LoVo (cell line): ENCODE results near the gene TRIM44.

Experiments used
- DNase-seq: peaks from one replicate; pipeline ENCODE4 v3.0.0-alpha.2; 2016; ENCODE audit warnings: low spot score

The TRIM44 gene

DNA sequence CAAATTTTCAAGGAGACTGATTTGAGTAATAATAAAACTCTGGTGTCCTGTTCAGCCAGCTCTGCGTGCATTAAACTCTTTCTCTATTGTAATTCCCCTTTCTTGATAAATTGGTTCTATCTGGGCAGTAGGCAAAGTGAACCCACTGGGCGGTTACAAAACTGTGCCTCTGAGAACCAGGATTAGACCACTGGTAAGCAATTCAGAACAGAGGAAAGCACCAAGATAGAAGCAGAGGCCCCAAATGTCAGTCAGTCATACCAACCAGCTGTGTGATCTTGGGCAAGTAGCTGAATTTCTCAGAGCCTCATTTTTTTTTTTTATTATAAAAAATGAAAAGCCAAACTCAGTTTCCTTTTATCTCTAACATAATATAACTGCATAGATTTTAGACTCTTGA, 54.9 kb downstream of the TRIM44 start:
- DNase-seq = no peak

DNA sequence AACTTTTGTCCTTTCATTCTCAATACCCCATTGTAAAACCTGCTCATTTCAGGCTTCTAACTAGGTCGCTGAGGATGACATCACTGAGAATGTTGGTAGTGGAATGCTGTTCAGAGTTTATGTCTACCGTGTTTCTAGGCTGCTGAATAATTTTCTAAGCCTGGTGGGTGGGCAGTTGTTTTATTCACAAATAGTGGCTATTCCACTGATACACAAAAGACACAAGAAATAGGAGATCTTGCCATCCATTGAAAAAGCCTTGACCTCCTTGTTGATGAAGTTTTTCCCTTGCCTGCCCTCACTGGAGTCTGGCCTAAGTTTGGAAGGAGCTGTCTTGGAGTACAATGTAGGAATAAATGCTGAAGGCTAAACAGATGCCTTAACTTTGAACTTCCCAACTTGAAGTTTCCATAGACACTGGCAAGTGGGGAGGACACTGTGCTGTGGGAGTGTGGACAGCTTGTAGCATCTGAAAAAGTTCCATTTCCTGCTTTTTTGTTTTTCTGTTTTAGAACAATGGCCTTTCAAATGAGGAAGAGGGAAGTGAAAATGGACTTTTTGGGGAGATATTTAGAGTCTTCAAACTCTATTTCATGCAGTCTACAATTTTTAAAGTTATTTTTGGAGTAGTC, 59.2 kb downstream of the TRIM44 start:
- no peak for DNase-seq

DNA sequence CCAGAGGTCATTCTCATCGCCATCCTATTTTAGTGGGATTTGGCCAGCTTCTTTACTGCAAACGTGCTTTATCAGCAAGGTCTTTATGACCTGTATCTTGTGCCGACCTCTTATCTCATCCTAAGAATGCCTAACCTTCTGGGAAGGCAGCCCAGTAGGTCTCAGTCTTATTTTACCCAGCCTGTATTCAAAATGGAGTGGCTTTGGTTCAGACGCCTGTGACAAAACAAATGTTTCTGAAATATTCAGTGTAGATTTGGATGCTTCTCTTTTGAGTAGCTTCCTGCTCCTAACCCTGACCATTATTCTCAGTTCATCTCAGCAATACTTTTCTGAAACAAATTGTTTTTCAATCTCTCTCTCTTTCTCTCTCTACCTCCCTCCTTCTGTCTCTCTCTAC, 60.1 kb downstream of the TRIM44 start:
- DNase-seq = no peak

DNA sequence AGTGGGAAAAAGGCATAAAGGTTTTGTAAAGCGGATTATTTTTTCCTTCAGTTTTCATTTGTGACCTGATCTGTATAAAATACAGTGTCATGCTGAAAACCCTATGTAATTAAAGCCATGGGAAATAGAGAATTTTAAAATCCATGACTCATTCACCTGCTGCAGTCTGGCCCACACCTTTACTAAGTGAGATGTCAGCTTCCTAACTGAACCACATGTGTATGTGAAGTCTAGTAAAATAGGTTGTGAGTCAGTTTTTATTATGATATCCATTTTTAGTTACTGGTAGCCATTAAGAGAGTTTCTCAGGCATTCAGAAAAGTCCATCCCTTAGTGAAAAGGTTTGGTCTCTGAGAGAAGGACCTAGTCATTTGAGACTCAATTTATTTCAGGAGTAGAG, 60.9 kb downstream of the TRIM44 start:
- peak; percentile 36 for DNase-seq

DNA sequence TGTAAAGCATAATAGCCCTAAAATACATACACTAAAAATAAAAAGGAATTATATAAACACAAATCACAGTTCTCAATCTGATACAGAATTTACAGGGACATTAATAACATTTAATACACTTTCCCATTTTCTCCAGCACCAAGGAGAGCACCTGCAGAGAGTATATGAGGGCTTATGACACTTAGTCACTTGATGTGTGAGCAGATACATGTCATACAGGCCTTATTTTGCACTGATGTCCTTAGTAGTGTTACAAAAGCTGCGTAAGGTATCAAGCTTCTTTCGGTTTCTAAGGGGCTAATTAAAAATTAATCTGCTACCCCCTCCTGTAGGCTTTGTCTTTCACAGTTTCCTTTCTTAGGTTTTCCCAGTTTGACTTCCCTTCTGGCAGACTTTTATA, 61.3 kb downstream of the TRIM44 start:
- no peak for DNase-seq

DNA sequence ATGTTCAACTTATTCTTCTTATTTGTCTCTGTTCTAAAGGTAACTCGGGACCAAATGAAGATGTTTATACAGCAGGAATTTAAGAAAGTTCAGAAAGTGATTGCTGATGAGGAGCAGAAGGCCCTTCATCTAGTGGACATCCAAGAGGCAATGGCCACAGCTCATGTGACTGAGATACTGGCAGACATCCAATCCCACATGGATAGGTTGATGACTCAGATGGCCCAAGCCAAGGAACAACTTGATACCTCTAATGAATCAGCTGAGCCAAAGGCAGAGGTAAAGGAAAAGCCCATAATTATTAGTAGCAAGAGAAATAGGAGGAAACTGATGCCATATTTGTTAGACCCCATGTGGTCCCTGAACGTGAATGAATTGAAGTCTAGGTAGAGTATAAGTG, 63.3 kb downstream of the TRIM44 start:
- peak; percentile 46 for DNase-seq

DNA sequence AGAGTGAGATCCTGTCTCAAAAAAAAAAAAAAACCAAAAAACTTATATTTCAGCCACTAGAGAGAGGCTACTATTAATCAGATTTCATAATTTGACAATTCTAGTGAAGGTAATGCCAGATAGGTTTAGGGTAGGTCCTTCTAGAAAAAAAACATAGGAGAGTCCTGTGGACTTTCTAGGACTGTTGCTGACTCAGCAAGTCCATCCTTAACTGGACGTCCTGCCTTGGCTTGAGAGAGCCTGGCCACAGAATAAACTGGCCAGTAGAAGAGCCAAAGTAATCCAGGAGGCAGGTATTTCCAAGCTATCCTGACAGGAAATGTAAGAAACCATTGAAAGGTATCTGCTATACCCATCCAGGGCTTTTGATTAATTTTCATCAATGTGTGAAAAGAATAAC, 64.6 kb downstream of the TRIM44 start:
- no peak for DNase-seq

DNA sequence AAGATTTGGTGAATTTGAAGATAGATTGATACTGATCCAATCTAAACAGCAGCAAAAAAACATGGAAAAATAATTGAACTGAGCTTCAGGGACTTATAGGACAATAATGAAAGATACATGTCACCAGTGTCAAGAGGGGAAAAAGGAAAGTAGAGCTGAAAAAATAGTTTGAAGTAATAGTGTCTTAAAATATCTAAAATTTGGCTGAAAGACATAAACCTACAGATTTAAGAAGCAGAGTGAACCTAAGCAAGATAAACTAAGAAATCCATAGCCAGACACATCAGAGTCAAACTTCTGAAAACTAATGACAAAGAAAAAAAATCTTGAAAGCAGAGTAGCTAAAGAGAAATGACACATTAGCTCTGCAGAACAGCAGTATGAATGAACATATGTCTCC, 67.7 kb downstream of the TRIM44 start:
- DNase-seq = no peak

DNA sequence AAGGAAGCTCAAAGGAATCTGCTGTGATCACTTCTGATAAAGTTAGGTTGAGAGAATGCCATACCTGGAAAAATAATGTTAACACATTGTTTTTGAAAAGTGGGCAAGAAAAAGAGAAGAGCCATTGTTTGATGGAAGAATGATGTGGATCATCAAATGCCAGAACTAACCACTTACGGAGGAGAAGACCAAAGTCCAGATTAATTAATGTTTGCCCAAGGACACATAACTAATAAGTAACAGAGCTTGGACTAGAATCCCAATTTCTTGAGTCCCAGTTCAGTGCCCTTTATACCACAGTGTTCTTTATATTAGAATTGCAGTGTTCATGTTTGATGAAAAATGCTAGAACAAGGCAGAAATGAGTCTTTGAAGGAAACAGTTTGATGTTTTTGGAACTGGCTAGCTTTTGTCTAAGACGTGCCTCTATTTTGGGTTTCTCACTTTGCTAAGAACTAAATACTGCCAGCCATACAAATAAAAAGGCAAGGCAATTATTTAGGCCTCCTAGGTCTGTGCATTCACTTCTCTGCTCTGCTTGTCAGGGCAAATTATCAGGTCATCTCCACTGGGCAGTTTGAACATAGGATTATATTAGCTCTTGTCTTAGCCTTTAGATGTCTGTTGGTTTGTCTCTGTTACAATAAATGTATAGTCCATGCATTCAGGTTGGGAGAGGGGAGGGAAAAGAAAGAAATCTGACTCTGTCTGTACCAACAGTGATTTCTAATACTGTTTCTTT, 72.3 kb downstream of the TRIM44 start:
- DNase-seq = no peak

DNA sequence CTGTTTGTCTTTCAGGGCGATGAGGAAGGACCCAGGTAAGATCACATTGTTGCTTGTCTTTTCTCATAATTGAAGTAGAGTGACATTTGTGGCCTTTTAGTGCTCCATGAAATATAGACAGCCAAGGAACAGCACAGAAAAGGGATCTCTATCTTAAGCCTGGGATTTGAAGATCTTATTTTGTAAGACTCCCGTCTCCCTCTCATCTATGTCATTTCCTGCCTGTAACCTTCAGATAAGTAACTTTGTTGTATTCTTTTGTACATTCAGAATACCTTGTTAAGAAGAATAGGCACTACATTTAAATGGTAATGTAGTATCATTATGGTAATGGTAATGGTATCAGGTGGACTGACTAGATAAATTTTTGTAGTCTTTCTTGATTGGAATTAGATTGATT, 72.8 kb downstream of the TRIM44 start:
- no peak for DNase-seq

DNA sequence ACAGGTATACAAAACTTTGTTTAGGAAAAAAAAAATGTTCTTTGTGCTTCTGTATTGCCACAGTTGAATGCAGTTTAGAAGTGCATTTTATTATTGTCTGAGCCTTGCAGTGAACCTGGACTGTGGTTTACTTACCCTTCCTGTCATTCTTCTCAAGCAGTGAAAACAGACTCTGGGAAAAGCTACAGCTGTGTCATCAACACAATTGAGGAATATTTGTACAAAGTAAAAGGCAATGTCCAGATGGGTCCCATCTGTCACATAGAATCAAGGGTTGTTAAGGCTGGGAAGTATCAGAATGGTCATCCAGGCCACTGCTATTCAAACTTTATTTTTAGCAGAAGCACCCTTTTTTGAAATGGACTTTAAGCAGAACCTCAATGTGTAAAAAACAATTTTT, 73.3 kb downstream of the TRIM44 start:
- no peak for DNase-seq

DNA sequence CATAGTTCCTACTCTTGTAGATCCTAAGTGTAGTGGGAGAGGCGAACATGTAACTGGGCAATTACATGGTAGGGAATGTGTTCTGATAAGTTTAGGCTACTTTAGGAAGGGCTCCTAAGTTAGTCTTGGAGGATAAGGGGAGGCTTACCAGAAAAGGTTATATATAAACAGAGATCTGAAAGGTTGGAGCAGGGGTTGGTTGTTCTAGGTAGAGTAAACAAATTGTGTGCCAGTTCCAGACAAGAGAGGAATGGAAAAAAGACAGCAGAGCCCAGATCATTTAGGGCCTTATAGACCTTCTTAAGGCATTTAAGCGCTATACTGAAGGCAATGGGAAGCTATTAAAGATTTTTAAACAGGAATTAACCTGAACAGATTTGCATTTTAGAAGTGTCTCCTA, 74.4 kb downstream of the TRIM44 start:
- no peak for DNase-seq

DNA sequence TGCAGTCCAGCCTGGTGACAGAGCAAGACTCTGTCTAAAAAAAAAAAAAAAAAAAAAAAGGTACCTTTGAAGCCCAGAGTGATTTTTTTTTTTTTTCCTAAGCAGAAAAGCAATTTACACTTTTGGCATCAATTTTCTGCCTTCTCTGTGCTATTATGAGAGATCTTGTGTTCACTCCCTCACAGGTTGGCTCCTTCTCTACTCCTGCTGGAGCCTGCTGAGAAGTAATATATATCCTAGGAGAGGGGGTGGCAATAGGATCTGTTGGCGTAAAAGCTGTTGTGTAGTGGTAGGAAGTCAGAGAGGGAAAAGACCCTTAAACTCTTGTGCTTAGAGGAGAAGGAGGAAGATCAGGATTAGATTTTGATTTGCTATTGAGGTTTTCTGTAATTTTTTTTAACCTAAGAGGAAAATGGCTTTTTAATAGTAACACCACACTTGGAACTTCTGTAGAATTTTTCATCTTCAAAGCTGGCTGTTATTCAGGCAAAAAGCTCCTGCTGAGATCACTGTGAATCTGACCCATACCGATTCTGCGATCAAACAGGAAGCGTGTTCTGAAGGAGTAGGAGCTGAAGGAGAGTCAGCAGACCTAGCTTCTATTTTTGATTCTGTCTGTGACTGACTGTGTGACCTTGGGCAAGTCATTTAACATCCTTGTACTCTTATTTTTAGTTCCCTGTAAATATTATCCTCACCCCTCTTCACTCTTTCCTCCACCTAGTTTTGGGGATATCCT, 77.7 kb downstream of the TRIM44 start:
- no peak for DNase-seq

DNA sequence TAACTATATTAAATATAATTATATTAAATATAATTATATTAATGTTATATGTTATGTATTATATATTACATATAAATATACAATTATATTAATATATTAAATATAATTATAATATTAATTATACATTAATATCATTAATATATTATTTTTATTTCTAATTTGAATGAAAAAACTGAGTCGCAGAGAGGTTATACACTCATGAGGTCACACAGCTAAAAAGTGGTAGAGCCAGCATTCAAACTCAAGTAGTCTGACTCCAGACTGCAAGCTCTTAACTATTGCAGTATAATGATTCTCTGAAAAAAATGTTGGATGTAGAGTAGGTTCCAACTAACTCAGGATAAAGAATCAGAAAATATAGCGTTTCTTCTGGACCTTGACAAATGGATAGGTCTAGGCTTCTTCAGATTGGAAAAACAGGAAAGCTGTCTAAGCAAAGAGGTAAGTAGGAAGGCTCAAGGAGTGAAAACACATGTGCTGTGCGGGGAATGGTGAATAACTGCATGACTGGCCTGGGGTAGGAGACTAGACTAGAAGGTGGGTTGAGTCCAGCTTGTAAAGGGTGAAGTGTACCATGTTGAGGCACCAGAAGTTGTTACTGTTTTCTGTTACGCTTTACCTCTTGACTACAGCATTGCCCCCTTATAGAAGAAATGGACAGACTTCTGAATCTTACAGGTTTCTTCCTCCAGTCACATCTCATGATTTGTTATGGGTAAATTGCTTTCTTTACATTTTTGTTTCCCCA, 80.3 kb downstream of the TRIM44 start:
- no peak for DNase-seq

DNA sequence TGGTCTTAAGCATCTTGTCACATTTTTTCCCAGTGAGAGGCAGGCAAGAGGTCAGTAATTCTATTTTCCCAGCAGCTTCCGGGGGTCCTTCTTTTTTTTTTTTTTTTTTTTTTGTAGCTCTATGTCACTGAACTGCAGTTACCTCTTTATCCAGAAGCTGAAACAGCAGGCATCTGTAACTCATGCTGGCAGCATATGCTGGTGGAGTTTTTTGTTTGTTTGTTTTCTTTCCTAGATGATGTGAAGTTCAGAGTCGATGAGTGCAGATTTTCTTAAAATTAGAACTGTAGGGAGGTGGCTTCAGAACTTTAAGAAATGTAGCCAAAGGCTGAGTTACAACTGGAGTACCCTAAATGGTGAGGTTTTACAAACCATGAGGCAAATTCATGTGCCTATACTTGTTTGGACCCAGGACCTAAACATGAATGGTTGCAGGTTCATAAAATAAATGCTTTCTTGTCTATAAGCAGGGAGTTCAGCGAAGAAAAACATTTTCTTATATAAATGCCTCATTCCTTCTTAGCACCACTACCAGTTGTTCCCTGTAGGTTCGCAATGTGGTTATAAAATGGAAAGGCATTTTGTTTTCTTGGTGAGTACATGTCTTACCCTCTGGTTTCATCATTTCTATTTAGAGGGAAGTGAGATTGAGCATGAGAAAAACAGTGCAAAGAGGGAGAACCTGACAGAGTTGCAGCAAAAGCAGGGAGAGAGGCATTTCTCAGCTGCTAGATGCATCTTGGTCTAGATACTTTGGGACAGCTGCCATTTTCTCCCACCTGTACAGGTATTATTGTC, 84.0 kb downstream of the TRIM44 start:
- no peak for DNase-seq

DNA sequence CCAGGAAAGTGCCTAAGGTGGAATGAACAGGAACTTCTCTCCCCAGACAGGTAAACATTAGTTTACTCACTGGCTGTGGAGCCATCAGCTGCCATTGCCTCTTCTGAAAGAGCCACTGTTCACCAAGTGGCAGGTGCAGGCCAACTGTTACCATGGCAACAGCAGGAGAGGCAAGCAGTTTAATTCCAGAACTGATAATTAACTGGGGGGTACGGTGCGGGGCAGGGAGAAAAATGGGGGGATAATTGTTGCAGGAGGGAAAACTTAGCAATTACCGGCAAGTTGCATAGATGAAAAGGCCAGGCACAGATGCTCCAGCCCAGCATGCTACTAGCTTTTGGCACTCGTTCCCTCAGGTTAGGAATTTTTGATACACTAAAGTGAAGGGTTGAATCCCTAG, 85.1 kb downstream of the TRIM44 start:
- no peak for DNase-seq

DNA sequence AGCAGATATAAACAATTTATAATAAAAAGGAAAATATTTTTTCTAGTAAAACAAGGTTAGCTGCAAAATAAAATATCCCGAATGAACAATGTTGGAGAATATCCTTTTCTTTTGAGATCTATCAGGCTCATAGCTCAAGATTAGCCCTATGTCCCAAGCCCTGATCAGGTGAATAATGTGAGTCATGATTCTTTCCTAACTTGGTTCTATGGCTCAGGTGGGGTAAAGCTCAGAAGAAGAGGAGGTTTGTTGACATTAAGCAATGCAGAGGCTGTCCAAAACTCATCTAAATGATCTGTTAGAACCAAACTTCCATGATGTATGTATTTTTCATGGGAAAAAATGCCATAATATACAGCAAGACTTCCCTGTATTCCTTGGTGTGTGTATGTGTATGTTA, 86.1 kb downstream of the TRIM44 start:
- no peak for DNase-seq

DNA sequence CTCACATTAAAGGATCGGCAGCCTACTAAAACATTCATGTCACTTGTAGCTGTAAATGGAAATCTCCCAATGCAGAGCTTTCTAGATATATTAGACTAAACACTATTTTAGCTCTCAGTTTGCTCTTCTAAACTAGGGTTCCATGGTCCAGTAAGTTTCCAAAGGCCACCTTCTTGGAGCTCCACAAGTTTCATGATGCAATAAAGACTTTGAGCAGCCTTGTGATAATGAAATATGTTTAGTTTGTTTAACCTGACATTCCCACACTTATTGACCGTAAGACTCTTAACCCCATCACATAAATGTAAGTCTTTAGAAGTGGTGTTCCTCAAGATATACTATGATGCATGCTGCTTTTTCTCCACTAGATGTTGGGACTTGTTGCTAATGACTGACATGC, 87.7 kb downstream of the TRIM44 start:
- no peak for DNase-seq

DNA sequence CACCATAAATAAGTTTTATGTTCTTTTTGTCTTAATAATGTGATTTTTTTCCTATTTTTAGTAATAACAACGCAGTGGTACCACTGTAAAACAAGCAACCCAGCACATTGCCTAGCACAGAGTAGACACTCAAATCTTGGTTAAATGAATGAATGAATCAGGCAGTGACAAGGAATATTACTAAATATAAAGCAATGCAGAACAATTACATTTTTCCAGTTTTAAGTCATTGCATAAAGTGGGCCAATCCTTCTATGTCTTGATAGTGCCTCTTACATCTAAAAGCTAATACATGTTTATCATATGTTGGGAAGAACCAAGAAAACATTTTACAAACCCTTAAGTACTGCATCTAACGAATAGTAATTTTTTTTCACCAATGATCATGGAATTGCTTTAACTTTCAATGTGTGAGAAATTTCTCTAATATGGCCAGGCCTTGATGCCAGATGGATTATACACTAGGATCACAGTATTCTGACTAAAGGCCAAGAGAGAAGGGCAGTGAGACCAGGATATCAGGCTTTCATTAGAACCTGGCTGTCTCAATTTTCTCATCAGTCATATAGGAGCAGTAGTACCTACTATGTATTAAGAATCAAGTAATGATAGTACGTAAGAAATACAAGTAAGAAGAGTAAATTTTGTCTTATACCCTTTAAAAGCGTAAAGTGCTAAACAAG, 88.5 kb downstream of the TRIM44 start:
- no peak for DNase-seq

DNA sequence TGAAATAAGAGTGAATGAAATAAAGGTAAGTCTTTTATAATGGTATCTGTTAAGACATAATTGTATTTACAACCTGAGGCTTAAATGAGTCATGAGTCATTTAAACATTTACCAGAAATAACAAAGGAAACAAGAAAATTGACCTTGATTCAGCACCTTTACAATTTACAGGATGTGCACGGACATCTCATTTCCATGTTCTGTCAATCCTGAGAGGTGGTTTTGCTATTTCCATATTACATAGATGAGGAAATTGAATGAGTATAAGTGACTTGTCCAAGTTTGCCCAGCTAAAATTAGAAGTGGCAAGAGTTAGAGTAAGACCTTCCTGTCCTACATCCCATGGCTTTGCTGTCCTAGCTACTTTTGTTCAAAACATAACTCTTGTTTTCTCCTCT, 89.1 kb downstream of the TRIM44 start:
- no peak for DNase-seq

DNA sequence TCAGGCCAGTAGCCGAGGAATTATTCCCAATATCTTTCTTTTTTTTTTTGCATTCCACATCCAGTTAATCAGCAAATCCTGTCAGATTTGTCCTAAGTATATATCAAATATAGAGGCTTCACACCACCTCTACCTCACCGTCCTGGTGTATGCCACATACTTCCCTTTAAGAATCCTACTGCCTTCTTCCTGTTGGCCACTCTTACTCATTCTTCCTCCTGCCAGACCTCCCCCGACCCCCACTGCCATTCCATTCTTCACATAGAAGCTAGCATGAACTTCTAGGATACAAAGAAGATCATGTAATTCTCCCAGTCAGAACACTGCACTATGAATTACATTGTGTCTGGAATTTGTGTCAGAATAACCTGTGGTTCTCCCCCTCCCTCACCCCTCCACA, 89.5 kb downstream of the TRIM44 start:
- DNase-seq = no peak
